ACC112 (cell line): ENCODE results near the gene AHNAK2.
"Not testable (repeated sequence)": the region's sequence is repeated elsewhere in the genome, so short reads cannot be mapped to it uniquely, and the experiment has no call there.

Source experiments
- H2AFZ ChIP-seq: fragments of 200-600 bp; sonication (generic); one replicate; pipeline ENCODE4 v1.6.0; 2017; ENCODE audit warnings: antibody characterized with exemption, low read length; ENCODE audit not compliant: unreplicated experiment
- H3K27ac ChIP-seq: fragments of 200-600 bp; sonication (generic); 2 replicates; pipeline ENCODE4 v1.5.1; 2014; ENCODE audit warnings: low read depth, mild to moderate bottlenecking, antibody characterized with exemption, low read length, moderate library complexity
- H3K27me3 ChIP-seq: fragments of 200-600 bp; sonication (generic); 2 replicates; pipeline ENCODE4 v1.6.1; 2014; ENCODE audit warnings: mild to moderate bottlenecking, antibody characterized with exemption, low read length, moderate library complexity, mixed read lengths; ENCODE audit not compliant: insufficient read depth
- H3K36me3 ChIP-seq: fragments of 200-600 bp; sonication (generic); 2 replicates; pipeline ENCODE4 v1.6.1; 2016; ENCODE audit warnings: mild to moderate bottlenecking, antibody characterized with exemption, low read length, moderate library complexity, mixed read lengths; ENCODE audit not compliant: insufficient read depth
- H3K4me1 ChIP-seq: fragments of 200-600 bp; sonication (generic); one replicate; pipeline ENCODE4 v1.6.1; 2016; ENCODE audit warnings: low read length, mixed read lengths; ENCODE audit not compliant: insufficient read depth, unreplicated experiment, control insufficient read depth
- H3K4me3 ChIP-seq: fragments of 200-600 bp; sonication (generic); 2 replicates; pipeline ENCODE4 v1.5.1; 2014; ENCODE audit warnings: mild to moderate bottlenecking, low read depth, low read length
- H3K79me2 ChIP-seq: fragments of 200-600 bp; sonication (generic); one replicate; pipeline ENCODE4 v1.6.0; 2016; ENCODE audit warnings: low read length; ENCODE audit not compliant: control insufficient read depth, unreplicated experiment, insufficient read depth

The AHNAK2 gene

DNA sequence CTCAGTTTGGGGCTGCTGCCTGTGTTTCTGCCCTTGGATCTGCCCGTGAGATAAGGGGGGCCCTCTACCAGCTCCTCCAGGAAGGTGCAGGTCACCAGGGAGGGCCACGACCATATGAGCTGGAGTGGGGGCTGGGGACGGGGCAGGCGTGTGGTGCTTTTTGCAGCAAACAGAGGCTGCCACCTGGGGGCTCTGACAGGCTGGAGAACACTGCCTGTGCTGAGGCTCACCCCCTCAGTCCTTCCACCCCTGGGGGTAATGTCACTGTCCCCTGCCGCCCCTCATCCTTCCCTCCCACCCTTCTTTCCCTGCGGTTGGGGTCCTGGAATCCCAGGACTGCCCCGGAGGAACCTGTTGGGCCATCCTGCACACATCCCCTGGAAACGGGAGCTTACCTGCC is 50.3 kb downstream of the AHNAK2 start:
- Histone ChIP-seq H3K79me2 (no peaks in the 10 kb centered on the region), H3K27me3 (no peaks in the 10 kb centered on the region), H3K4me3 (no peak overlapping the region), H3K4me1 (peaks cover 2% of the 10 kb centered on the region), H3K36me3 (no peaks in the 10 kb centered on the region), H2AFZ (no peak overlapping the region), H3K27ac (no peak overlapping the region)

DNA sequence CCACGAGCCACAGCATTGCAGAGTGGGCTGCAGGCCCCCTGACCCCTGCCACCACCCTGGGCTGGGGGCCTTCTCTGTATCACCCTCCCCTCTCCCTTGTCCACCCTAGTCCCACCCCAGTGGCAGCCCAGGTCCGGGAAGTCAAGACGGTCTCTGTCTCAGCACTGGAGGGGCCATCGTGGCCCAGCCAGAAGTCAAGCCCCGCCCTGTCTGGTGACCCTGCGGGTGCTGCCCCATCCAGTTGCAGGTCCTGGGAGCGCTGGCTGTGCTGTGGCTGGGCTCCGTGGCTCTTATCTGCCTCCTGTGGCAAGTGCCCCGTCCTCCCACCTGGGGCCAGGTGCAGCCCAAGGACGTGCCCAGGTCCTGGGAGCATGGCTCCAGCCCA is 50.8 kb downstream of the AHNAK2 start:
- Histone ChIP-seq H3K27me3 (no peaks in the 10 kb centered on the region), H3K4me3 (no peak overlapping the region), H2AFZ (no peak overlapping the region), H3K36me3 (no peaks in the 10 kb centered on the region), H3K4me1 (peaks cover 2% of the 10 kb centered on the region), H3K27ac (no peak overlapping the region), H3K79me2 (no peaks in the 10 kb centered on the region)

DNA sequence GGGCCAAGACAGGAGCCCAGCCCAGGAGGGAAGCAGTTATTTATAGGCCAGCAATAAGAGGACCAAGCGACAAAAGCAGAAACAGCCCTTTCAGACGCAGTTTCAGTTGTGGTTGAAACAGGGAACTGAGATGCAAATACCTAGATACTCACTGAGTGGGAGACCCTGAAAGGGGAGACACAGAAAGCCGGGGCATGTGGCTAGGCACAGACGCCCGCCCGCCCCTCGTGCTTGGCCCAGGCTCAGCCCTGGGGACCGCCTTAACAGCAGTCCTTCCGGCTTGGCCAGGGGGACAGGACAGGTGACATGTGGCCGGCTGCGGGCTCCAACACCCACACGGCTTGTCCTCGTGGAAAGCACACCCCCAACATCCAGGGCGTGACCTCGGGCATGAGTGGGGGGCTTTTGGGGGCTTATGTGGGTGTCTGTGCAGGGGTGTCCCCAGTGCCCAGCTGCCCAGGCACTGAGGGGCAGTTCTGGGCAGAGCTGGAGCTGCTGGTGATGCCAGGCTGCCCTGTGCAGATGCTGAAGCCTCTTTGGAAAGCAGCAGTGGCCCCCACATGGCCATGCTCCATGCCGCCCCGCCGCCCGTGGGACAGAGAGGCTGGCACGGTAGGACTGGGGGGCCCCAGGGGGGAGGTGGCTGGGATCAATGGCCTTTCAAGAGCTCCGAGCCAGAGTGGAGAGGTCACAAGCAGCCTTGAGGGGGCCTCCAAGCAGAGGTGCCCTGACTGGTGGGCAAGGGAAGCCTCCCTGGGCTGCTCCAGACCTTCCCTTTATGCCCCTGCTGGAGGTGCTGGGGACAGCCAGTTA is 51.3 kb downstream of the AHNAK2 start:
- H3K4me3 ChIP-seq = no peak overlapping the region
- no peak overlapping the region for H3K27ac ChIP-seq
- no peaks in the 10 kb centered on the region for H3K79me2 ChIP-seq
- no peaks in the 10 kb centered on the region for H3K27me3 ChIP-seq
- H2AFZ ChIP-seq = no peak overlapping the region
- no peaks in the 10 kb centered on the region for H3K36me3 ChIP-seq
- H3K4me1 ChIP-seq = no peaks in the 10 kb centered on the region

DNA sequence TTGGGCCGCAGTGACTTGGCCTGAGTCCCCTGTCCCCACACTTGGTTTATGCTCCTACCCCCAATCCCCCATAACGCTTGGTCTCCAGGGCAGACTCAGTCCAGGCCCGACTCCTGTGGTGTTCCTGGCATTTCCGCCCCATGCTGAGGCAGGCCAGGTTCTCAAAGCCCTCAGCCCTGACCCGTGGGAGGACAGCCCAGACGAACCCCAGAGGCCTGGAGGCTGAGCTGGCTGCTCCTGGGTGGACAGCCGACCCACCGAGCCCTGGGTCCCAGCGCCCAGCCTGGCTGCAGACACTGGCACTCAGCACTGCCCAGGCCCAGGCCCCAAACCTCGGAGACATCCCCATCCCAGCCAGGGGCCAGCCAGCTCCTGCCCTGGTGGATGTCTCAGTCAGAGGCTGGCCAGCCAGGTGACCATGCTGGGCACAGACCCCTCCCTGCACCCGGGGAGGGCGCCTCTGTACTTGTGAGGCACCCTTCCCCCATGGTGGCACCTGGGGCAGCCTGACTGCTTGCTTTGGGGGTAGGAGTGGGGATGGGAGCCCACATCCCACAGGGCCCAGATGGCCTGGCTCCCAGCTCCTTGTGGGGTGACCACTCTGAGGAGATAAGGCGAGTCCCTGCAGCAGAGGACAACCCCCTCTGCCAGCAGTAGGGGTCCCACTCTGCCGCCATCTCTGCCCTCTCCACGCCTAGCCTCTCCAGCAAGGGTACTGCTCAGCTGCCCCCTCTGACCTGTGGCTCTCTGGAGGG is 52.1 kb downstream of the AHNAK2 start:
- no peaks in the 10 kb centered on the region for H3K79me2 ChIP-seq
- no peak overlapping the region for H2AFZ ChIP-seq
- H3K4me3 ChIP-seq = no peak overlapping the region
- no peaks in the 10 kb centered on the region for H3K27me3 ChIP-seq
- no peaks in the 10 kb centered on the region for H3K4me1 ChIP-seq
- H3K27ac ChIP-seq = no peak overlapping the region
- no peaks in the 10 kb centered on the region for H3K36me3 ChIP-seq

GRCh38 chr14:104925214-104925854 is 52.8 kb downstream of the AHNAK2 start:
- no peak overlapping the region for H2AFZ ChIP-seq
- no peaks in the 10 kb centered on the region for H3K79me2 ChIP-seq
- no peaks in the 10 kb centered on the region for H3K36me3 ChIP-seq
- no peak overlapping the region for H3K27ac ChIP-seq
- no peaks in the 10 kb centered on the region for H3K27me3 ChIP-seq
- H3K4me1 ChIP-seq = no peaks in the 10 kb centered on the region
- H3K4me3 ChIP-seq = no peak overlapping the region

DNA sequence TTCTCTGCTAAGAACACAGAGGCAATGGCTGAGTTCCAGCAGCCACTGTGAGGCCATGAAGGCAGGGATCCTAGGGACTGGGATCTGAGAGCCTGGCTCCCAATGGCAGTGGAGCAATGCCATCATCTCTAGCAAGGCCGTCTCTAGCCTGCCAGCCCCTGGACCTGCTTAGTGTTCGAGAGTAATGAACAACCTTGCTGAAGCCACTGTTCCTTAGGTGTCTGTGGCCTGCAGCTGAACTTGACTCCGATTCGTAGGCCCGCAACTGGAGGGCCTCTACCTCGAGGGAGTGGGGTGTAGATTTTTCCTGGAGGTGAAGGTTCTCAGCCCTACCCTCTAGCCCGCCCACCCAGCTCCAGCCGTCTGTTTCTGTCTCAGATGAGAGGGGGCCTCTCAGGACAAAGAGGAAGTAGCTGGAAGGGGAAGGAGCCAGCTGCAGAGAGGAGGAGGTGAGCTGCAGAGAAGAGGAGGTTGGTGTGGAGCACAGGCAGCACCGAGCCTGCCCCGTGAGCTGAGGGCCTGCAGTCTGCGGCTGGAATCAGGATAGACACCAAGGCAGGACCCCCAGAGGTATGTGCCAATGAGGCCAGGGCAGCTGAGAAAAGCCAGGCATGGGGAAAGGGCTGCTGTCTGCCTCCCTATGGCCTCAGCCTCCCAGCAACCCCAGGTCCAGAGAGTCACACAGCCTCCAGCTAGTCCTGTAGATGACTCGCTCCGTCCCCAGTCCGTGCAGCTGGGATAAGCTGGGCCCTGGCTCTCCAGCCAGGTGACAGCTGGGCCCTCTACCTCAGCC is 53.6 kb downstream of the AHNAK2 start, which contains the start of gene PLD4:
Gene PLD4, plus strand, starts transcription at position 459 of the 793 bp plus-strand sequence. CDS start 2,262 bp downstream, outside the sequence.
- Histone ChIP-seq H3K79me2 (no peaks in the 10 kb centered on the region), H3K4me3 (no peak within 1 kb of the TSS), H2AFZ (no peak within 1 kb of the TSS), H3K27ac (no peak within 1 kb of the TSS), H3K27me3 (no peaks in the 10 kb centered on the region), H3K36me3 (no peaks in the 10 kb centered on the region), H3K4me1 (no peaks in the 10 kb centered on the region)

DNA sequence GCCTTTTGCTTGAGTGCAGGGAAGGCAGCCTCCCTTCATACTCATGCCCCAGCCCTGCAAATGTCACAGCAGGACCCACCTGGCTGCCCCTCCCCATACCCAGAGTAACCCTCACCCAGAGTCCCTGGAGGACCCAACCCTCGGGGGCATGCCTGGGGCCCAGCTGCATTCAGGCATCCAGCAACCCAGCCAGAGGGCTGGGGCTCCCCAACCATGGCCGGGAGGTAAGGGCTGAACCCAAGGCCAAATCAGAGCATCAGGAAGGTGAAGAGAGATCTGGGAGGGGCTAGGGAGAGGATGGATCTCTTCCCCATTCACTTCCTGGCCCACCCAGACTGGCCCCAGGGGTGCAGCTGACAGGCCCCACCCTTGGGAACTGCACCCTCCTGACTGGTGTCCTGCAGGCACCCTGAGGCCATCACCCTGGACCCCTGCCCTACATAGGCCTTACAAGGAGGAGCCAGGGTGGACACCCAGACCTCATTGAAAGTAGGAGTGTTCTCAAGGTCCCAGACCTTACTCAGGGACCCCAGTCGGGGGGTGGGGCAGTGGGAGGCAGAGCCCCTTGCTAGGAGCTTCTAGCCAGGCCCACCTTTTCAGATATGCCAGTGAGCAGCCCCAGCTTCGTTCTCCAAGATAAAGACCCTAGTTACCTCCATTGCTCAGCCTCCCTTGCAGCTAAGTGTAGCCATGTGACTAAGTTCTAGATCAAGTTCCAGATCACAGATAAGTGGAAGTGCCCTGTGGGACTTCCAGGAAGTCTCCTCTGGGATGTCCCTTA is 54.3 kb downstream of the AHNAK2 start:
- no peaks in the 10 kb centered on the region for H3K36me3 ChIP-seq
- no peak overlapping the region for H3K4me3 ChIP-seq
- no peaks in the 10 kb centered on the region for H3K79me2 ChIP-seq
- no peak overlapping the region for H3K27ac ChIP-seq
- H3K27me3 ChIP-seq = no peaks in the 10 kb centered on the region
- H3K4me1 ChIP-seq = no peaks in the 10 kb centered on the region
- H2AFZ ChIP-seq = no peak overlapping the region

GRCh38 chr14:104919993-104920315 is 58.2 kb downstream of the AHNAK2 start:
- H3K36me3 ChIP-seq = no peaks in the 10 kb centered on the region
- no peak overlapping the region for H3K4me3 ChIP-seq
- H3K79me2 ChIP-seq = no peaks in the 10 kb centered on the region
- no peak overlapping the region for H3K27ac ChIP-seq
- H3K27me3 ChIP-seq = peaks cover 14% of the 10 kb centered on the region; the same call in 1 of the 2 replicates
- H3K4me1 ChIP-seq = no peaks in the 10 kb centered on the region
- H2AFZ ChIP-seq = no peak overlapping the region

DNA sequence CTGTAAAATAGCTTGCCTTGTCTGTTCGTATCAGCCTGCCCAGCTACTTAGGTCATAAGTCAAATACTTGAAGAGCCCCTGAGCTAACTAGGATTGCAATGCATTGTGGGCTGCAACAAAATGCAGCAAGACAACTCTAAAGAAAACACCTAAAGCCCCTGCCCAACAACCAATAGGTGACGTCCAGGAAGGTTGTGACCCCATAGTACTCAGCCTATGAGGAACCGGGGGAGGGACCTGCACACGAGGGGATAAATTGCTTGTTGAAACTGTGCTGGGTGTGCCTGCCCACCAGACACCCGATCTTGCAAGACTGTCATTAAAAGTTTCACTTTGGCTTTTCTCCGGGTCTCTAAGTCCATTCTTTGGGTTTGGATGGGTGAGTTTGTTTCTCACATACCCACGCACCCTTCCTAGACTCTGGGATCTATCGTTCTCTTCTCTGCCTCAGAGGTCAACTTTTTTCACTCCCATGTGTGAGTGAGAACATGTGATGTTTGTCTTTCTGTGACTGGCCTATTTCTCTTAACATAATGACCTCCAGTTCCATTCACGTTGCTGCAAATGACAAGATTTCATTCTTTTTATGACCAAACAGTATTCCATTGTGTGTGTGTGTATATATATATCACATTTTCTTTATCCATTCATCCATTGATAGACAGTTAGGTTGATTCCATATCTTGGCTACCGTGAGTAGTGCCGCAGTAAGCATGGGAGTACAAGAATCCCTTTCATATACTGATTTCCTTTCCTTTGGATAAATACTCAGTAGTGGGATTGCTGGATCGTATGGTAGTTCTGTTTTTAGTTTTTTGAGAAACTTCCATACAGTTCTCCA is 58.8 kb downstream of the AHNAK2 start:
- not testable (repeated sequence) for H3K79me2 ChIP-seq, H3K36me3 ChIP-seq, H3K4me1 ChIP-seq, H2AFZ ChIP-seq, H3K4me3 ChIP-seq, H3K27ac ChIP-seq
- peaks cover 19% of the 10 kb centered on the region for H3K27me3 ChIP-seq
